ENCODE data around the gene CCDC93.

DNA sequence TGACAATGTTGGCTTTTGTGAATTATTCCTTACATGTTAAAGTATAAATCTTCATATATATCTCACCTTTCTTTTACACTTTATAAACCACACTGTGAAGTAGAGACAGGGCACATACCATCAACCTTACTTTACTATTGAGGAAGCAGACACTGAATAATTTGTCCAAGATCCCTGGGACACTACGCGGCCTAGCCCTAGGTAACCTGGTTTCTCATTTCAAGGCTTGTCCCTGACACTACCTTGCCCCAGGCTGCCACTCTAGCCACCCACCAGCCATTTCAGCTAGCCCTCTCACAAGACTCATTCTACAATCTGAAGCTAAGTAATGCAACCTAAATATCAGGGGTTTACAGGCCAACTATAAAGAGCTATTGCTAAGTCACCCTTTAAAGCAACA is 26.7 kb downstream of the CCDC93 start:
- TF ChIP-seq, protein P1, sequence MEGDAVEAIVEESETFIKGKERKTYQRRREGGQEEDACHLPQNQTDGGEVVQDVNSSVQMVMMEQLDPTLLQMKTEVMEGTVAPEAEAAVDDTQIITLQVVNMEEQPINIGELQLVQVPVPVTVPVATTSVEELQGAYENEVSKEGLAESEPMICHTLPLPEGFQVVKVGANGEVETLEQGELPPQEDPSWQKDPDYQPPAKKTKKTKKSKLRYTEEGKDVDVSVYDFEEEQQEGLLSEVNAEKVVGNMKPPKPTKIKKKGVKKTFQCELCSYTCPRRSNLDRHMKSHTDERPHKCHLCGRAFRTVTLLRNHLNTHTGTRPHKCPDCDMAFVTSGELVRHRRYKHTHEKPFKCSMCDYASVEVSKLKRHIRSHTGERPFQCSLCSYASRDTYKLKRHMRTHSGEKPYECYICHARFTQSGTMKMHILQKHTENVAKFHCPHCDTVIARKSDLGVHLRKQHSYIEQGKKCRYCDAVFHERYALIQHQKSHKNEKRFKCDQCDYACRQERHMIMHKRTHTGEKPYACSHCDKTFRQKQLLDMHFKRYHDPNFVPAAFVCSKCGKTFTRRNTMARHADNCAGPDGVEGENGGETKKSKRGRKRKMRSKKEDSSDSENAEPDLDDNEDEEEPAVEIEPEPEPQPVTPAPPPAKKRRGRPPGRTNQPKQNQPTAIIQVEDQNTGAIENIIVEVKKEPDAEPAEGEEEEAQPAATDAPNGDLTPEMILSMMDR (IDR thresholded peaks at IDR 0.05; ENCODE audit: low read depth, low read length): no peak
- TF ChIP-seq MYC (IDR thresholded peaks at IDR 0.05; ENCODE audit: low read depth, low read length): no peak
